Gastroesophageal sphincter (tissue), 4 donors: Measurements from ENCODE around the gene ONECUT2. TPM values are rescaled to one million over a fixed set of nuclear protein-coding genes. Genes with fewer than 3 reads are reported as not detected.

Experiments
- ATAC-seq: fragments of 150-250 bp; one replicate; pipeline ENCODE4 v1.9.1; 2016; ENCODE audit warnings: mild to moderate bottlenecking, moderate library complexity
- H3K27ac ChIP-seq, 4 donors: fragments of 200-600 bp; sonication (generic) in 3 of 4; 1 replicate in 3 of 4; 2 replicates in 1 of 4; pipeline ENCODE4 v1.5.1; 2016 to 2019
- H3K27me3 ChIP-seq: fragments of 200-600 bp; sonication (generic); one replicate; pipeline ENCODE4 v1.5.1; 2019
- H3K36me3 ChIP-seq, 2 donors: fragments of 200-600 bp; sonication (generic); one replicate each; pipeline ENCODE4 v1.5.1; 2019; ENCODE audit warnings: control low read depth in 1 of 2
- H3K4me1 ChIP-seq, 3 donors: fragments of 200-600 bp; sonication (generic); 1 replicate in 2 of 3; 2 replicates in 1 of 3; pipeline ENCODE4 v1.5.1; 2016 to 2019; ENCODE audit warnings: control low read depth in 2 of 3
- H3K4me3 ChIP-seq, 2 donors: fragments of 200-600 bp; sonication (generic); one replicate each; pipeline ENCODE4 v1.5.1; 2019; ENCODE audit warnings: mild to moderate bottlenecking in 1 of 2, moderate library complexity in 1 of 2
- H3K9me3 ChIP-seq, 3 donors: fragments of 200-600 bp; sonication (generic); one replicate each; pipeline ENCODE4 v1.5.1; 2017 to 2019; ENCODE audit warnings: control low read depth in 2 of 3
- EP300 ChIP-seq: sonication (generic); formaldehyde crosslinking; IDR thresholded peaks from one replicate; pipeline ENCODE4 v1.6.1; 2017; ENCODE audit warnings: antibody characterized with exemption, mild to moderate bottlenecking
- POLR2A ChIP-seq, 2 donors: fragments of 450-650 bp; IDR thresholded peaks; one replicate each; pipeline ENCODE4 v1.6.1; 2017; ENCODE audit warnings: antibody characterized with exemption in 2 of 2, mild to moderate bottlenecking in 2 of 2, moderate library complexity in 1 of 2
- POLR2AphosphoS5 ChIP-seq: sonication (generic); formaldehyde crosslinking; IDR thresholded peaks from one replicate; pipeline ENCODE4 v1.6.1; 2017; ENCODE audit warnings: antibody characterized with exemption
- WGBS, 2 donors: methylation state at CpG; one replicate each; pipeline ENCODE4 v1.1.5; 2018; ENCODE audit warnings: low coverage in 1 of 2; 5-methylcytosine and 5-hydroxymethylcytosine counted together
- total RNA-seq, 4 donors: library from RNA; depleted of rRNA; stranded (reverse); fragments of >200 nt; gene quantifications; one replicate each; pipeline ENCODE4 v1.1.0, GENCODE V29; 2016
- TF ChIP-seq, protein P1 (sequence below), 4 experiments: fragments of 200-600 bp in 2 of 4; fragments of 450-650 bp in 2 of 4; sonication (generic) in 1 of 4; IDR thresholded peaks; one replicate each; pipeline ENCODE4 v1.5.1; 2017 to 2019; ENCODE audit warnings: antibody characterized with exemption in 4 of 4, mild to moderate bottlenecking in 2 of 4, moderate library complexity in 2 of 4

Gene ONECUT2
- total RNA-seq, 4 donors from 2014 or later = under 0.01 to 0.23 (median 0.06) TPM

DNA sequence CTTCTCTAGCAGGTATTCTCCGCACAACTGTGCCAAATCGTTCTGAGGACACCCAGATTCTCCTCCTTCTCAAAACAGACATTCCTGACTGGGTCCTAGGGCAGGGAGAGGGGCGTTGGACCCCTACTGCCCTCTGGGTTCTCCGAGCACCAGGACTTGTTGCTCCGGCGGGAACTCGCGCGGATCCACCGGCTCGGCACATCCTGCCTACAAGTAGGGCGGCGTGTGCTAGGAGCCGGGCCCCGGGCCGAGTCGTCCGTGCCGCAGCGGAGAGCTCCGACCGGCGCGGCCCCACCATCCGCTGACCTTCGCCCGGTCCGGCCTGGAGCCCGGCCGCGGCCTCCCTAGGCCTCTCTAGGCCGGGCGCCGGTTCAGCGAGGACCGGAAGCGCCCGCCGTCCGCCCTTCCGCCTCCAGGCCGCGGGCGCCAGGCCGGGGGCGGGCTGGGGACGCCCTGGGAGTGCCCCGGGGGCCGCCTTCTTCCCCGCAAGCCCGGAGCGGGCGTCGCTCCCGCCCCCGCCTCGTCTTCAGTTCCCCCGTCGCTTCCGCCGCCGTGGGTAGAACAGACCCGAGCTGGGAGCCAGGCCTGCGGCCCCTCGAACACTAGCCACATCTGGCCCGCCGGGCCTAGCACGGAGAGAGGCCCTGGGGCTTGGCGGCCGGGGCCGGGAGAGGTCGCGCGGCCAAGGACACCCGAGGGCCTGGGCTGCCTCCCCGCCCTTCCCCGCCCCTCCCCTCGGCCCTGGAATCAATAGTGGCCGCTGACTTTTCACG, 7.6 kb upstream of the ONECUT2 start:
- Histone ChIP-seq H3K4me3 (peak overlapping the region in 1 of 2 donors; percentile 43), H3K27me3 (peaks cover 97% of the 10 kb centered on the region)
- 48 to 73% methylated on average over 2 of the region's 80 CpGs for WGBS, 2 donors

GRCh38 chr18:57428221-57429150, 6.7 kb upstream of the ONECUT2 start:
- Histone ChIP-seq H3K4me3 (peak overlapping the region in 1 of 2 donors; percentile 43), H3K27me3 (peaks cover 98% of the 10 kb centered on the region), H3K27ac (no peak overlapping the region), H3K9me3 (peaks cover 0 to 21% (median 0%) of the 10 kb centered on the region in 3 donors), H3K36me3 (no peaks in the 10 kb centered on the region), H3K4me1 (peaks cover 0 to 36% (median 10%) of the 10 kb centered on the region in 3 donors)
- TF ChIP-seq EP300 (no peak), POLR2A (IDR thresholded peaks at IDR 0.05) (no peak), POLR2AphosphoS5 (no peak)
- TF ChIP-seq, protein P1, sequence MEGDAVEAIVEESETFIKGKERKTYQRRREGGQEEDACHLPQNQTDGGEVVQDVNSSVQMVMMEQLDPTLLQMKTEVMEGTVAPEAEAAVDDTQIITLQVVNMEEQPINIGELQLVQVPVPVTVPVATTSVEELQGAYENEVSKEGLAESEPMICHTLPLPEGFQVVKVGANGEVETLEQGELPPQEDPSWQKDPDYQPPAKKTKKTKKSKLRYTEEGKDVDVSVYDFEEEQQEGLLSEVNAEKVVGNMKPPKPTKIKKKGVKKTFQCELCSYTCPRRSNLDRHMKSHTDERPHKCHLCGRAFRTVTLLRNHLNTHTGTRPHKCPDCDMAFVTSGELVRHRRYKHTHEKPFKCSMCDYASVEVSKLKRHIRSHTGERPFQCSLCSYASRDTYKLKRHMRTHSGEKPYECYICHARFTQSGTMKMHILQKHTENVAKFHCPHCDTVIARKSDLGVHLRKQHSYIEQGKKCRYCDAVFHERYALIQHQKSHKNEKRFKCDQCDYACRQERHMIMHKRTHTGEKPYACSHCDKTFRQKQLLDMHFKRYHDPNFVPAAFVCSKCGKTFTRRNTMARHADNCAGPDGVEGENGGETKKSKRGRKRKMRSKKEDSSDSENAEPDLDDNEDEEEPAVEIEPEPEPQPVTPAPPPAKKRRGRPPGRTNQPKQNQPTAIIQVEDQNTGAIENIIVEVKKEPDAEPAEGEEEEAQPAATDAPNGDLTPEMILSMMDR (IDR thresholded peaks at IDR 0.05) = no peak
- WGBS, 2 donors = 0 to 5% methylated on average over 4 to 12 of the region's 99 CpGs
- ATAC-seq = no peak

More for the DNA sequence above, 7.6 kb upstream of the ONECUT2 start:
- H3K9me3 ChIP-seq = peaks cover 0 to 21% (median 0%) of the 10 kb centered on the region in 3 donors
- H3K27ac ChIP-seq = no peak overlapping the region
- TF ChIP-seq, protein P1 (IDR thresholded peaks at IDR 0.05) = no peak
- TF ChIP-seq POLR2AphosphoS5 (no peak), EP300 (no peak), POLR2A (IDR thresholded peaks at IDR 0.05) (no peak)
- peak; percentile 19 for ATAC-seq
- H3K4me1 ChIP-seq = peaks cover 0 to 36% (median 10%) of the 10 kb centered on the region in 3 donors
- no peaks in the 10 kb centered on the region for H3K36me3 ChIP-seq

DNA sequence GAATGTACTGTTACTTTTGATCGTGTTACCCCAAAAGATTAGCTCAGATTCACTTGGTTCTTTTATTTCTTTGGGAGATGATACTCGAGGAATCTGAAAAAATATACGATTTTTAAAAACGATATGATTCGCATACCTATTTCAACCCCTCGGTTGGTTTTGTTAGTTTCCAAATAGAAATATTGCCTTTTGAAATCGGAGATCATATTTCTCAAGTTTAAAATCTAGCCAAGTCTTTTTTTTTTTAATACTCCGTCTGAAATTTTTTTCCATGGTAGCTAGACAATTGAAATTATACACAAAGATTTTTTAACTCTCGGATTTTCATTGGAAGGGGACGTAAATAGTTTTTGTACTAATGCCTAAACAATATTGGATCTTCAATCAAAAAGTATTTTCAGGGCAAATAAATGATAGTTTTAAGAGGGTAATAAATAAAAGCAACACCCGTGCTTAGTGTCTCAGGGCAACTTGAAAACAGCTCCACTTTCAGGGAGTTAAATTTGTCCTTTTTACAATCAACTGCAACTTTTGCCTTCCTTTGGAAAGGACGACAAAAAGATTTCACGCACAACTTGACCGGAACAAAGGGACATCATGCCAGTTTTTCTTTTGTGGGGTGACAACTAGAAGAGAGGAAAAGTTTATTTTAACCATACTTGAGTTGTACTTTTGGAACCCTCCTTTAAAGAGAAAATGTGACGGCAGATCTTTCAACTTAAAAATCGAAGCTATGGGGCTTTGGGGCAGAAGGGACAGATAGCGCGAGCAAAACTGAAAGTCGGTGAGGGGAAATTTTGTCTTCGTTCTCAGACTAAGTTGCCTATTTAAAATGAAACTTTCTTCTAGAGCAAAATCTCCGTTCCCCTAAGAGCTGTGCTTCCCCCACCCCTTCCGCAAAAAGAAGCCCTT, 5.8 kb upstream of the ONECUT2 start:
- peak overlapping the region in 1 of 2 donors; percentile 12 for H3K4me3 ChIP-seq
- H3K27me3 ChIP-seq = peaks cover 100% of the 10 kb centered on the region
- H3K27ac ChIP-seq = no peak overlapping the region
- TF ChIP-seq POLR2AphosphoS5 (no peak), EP300 (no peak), POLR2A (IDR thresholded peaks at IDR 0.05) (no peak)
- TF ChIP-seq, protein P1 (IDR thresholded peaks at IDR 0.05) = no peak
- H3K36me3 ChIP-seq = no peaks in the 10 kb centered on the region
- no peak for ATAC-seq
- WGBS, 2 donors = 7% methylated on average over 19 to 22 of the region's 22 CpGs
- peaks cover 0 to 45% (median 11%) of the 10 kb centered on the region in 3 donors for H3K4me1 ChIP-seq
- peaks cover 0 to 21% (median 0%) of the 10 kb centered on the region in 3 donors for H3K9me3 ChIP-seq
